GM23338 (cell line): Measurements from ENCODE around the gene DGKK. TPM values are rescaled to one million over a fixed set of nuclear protein-coding genes. Genes with fewer than 3 reads are reported as not detected.

Experiments
- ATAC-seq: fragments of 200-7000 bp; cut with Tn5 transposase; 3 replicates; pipeline ENCODE4 v1.9.1; 2020
- DNase-seq: peaks from one replicate; pipeline ENCODE4 v3.0.0-alpha.2; 2015; ENCODE audit warnings: low spot score
- H2AFZ ChIP-seq: fragments of 200-600 bp; sonication (generic); 2 replicates; pipeline ENCODE4 v1.8.0; 2016; ENCODE audit warnings: antibody characterized with exemption, mild to moderate bottlenecking, moderate library complexity
- H3F3A ChIP-seq: fragments of 200-600 bp; sonication (generic); replicated peaks from 2 replicates; pipeline ENCODE4 v1.8.0; 2017; ENCODE audit warnings: antibody characterized with exemption, mixed run types, low read depth
- H3K27ac ChIP-seq: fragments of 200-600 bp; sonication (generic); 2 replicates; pipeline ENCODE4 v1.6.1; 2016; ENCODE audit warnings: low read depth
- H3K27me3 ChIP-seq: fragments of 200-600 bp; sonication (generic); 2 replicates; pipeline ENCODE4 v1.8.0; 2016; ENCODE audit warnings: mild to moderate bottlenecking, mixed run types, moderate library complexity; ENCODE audit not compliant: insufficient read depth
- H3K36me3 ChIP-seq: fragments of 200-600 bp; sonication (generic); 2 replicates; pipeline ENCODE4 v1.8.0; 2016; ENCODE audit warnings: mild to moderate bottlenecking; ENCODE audit not compliant: insufficient read depth
- H3K4me1 ChIP-seq: fragments of 200-600 bp; sonication (generic); 2 replicates; pipeline ENCODE4 v1.8.0; 2016; ENCODE audit warnings: mild to moderate bottlenecking, moderate library complexity; ENCODE audit not compliant: insufficient read depth
- H3K4me2 ChIP-seq: fragments of 200-600 bp; sonication (generic); 2 replicates; pipeline ENCODE4 v1.7.1; 2017; ENCODE audit warnings: mixed run types
- H3K4me3 ChIP-seq: fragments of 200-600 bp; sonication (generic); 2 replicates; pipeline ENCODE4 v1.6.1; 2016; ENCODE audit warnings: mixed run types
- H3K79me2 ChIP-seq: fragments of 200-600 bp; sonication (generic); replicated peaks from 2 replicates; pipeline ENCODE4 v1.8.0; 2017; ENCODE audit warnings: mild to moderate bottlenecking; ENCODE audit not compliant: insufficient read depth
- H3K9me2 ChIP-seq: fragments of 200-600 bp; sonication (generic); 2 replicates; pipeline ENCODE4 v1.8.0; 2017; ENCODE audit not compliant: insufficient read depth
- H4K20me1 ChIP-seq: fragments of 200-600 bp; sonication (generic); replicated peaks from 2 replicates; pipeline ENCODE4 v1.8.0; 2017; ENCODE audit warnings: mild to moderate bottlenecking; ENCODE audit not compliant: insufficient read depth
- H3K27ac Mint-ChIP-seq: 2 replicates; pipeline ENCODE4 v1.8.0; 2020; ENCODE audit warnings: inconsistent platforms, mild to moderate bottlenecking, moderate library complexity, mixed read lengths
- H3K27me3 Mint-ChIP-seq: 3 replicates; pipeline ENCODE4 v1.8.0; 2022; ENCODE audit warnings: low read depth, mild to moderate bottlenecking, moderate library complexity, mixed read lengths, inconsistent platforms; ENCODE audit not compliant: insufficient read depth, poor library complexity
- H3K36me3 Mint-ChIP-seq: 3 replicates; pipeline ENCODE4 v1.8.0; 2021; ENCODE audit warnings: low read depth, mild to moderate bottlenecking, inconsistent platforms, moderate library complexity, mixed read lengths
- H3K4me1 Mint-ChIP-seq: 3 replicates; pipeline ENCODE4 v1.8.0; 2020; ENCODE audit warnings: mild to moderate bottlenecking, inconsistent platforms, mixed read lengths
- H3K4me3 Mint-ChIP-seq: 3 replicates; pipeline ENCODE4 v1.8.0; 2021; ENCODE audit warnings: moderate library complexity, mild to moderate bottlenecking, inconsistent platforms, mixed read lengths
- H3K9me3 Mint-ChIP-seq: 3 replicates; pipeline ENCODE4 v1.8.0; 2020; ENCODE audit warnings: moderate library complexity, mild to moderate bottlenecking, inconsistent platforms, mixed read lengths
- CREB1 ChIP-seq: fragments of 250-450 bp; sonication (Bioruptor Pico); IDR thresholded peaks from 2 replicates; pipeline ENCODE4 v1.5.0; 2020; ENCODE audit warnings: low read depth, mild to moderate bottlenecking, moderate library complexity
- CTCF ChIP-seq, 2 experiments: fragments of 200-600 bp in 1 of 2; sonication (generic) in 1 of 2; conservative IDR thresholded peaks; 2 replicates each; pipeline versions ENCODE4 v1.5.1 to v1.6.1; 2016 to 2017; ENCODE audit warnings: antibody characterized with exemption in 2 of 2, low read depth in 2 of 2, mild to moderate bottlenecking in 2 of 2, moderate library complexity in 1 of 2
- ETS1 ChIP-seq: IDR thresholded peaks from 2 replicates; pipeline ENCODE4 v1.6.1; 2016; ENCODE audit warnings: antibody characterized with exemption
- EZH2 ChIP-seq: fragments of 200-600 bp; sonication (generic); IDR thresholded peaks from one replicate; pipeline ENCODE4 v1.8.0; 2017; ENCODE audit warnings: antibody characterized with exemption, mild to moderate bottlenecking, low read depth; ENCODE audit not compliant: unreplicated experiment
- JUNB ChIP-seq: IDR thresholded peaks from one replicate; pipeline ENCODE4 v1.6.1; 2016; ENCODE audit warnings: antibody characterized with exemption; ENCODE audit not compliant: unreplicated experiment
- NANOG ChIP-seq: IDR thresholded peaks from 2 replicates; pipeline ENCODE4 v1.6.1; 2016; ENCODE audit warnings: antibody characterized with exemption, borderline replicate concordance
- REST ChIP-seq: IDR thresholded peaks from one replicate; pipeline ENCODE4 v1.6.1; 2018; ENCODE audit warnings: antibody characterized with exemption; ENCODE audit not compliant: unreplicated experiment
- STAT1 ChIP-seq: IDR thresholded peaks from one replicate; pipeline ENCODE4 v1.6.1; 2016; ENCODE audit warnings: antibody characterized with exemption; ENCODE audit not compliant: unreplicated experiment
- ZNF331 ChIP-seq: fragments of 250-450 bp; sonication (Bioruptor Pico); IDR thresholded peaks from 2 replicates; pipeline ENCODE4 v1.5.0; 2020; ENCODE audit warnings: low read depth, mild to moderate bottlenecking, moderate library complexity
- ZNF462 ChIP-seq: fragments of 250-450 bp; sonication (Bioruptor Pico); IDR thresholded peaks from 2 replicates; pipeline ENCODE4 v1.5.0; 2020; ENCODE audit warnings: mild to moderate bottlenecking, moderate library complexity
- polyA plus RNA-seq: library from polyadenylated mRNA; unstranded; fragments of >200 nt; fragmentation: Nextera tagmentation; extraction: Ambion mirVana; gene quantifications from 2 replicates; pipeline ENCODE4 v1.2.1, GENCODE V29; 2016
- total RNA-seq: library from RNA; depleted of rRNA; stranded (reverse); fragments of >200 nt; shearing (Covaris generic); gene quantifications from 2 replicates; pipeline ENCODE4 v1.2.3, GENCODE V29; 2014

DGKK gene
- total and polyA plus RNA-seq, 2 experiments from 2014 or later, result 2.1 to 8.9 TPM

GRCh38 chrX:50492720-50493119 is 22.1 kb upstream of the DGKK start (continued):
- TF ChIP-seq ETS1, result no peak
- no peak for TF ChIP-seq EZH2
- TF ChIP-seq REST, result no peak

- no peaks in the 10 kb centered on the region for H3K27me3 ChIP-seq
- no peak overlapping the region for H3K4me2 ChIP-seq
- H2AFZ ChIP-seq, result no peak overlapping the region
- no peaks in the 10 kb centered on the region for H3K36me3 ChIP-seq
- Mint-ChIP-seq H3K4me3 (no peak overlapping the region), H3K4me1 (peaks cover 3% of the 10 kb centered on the region; the same call in 1 of the 3 replicates), H3K9me3 (no peaks in the 10 kb centered on the region; the same call in 2 of the 3 replicates), H3K27me3 (no peaks in the 10 kb centered on the region), H3K36me3 (0 out of 3 replicates have a peak, but pooled peaks cover 2% of the 10 kb centered on the region), H3K27ac (no peak overlapping the region)
- DNase-seq (no peak), ATAC-seq (no peak)
- no peak overlapping the region for H3K4me3 ChIP-seq
- no peaks in the 10 kb centered on the region for H3K4me1 ChIP-seq
- no peaks in the 10 kb centered on the region for H3K79me2 ChIP-seq
- H3K27ac ChIP-seq, result no peak overlapping the region
- H4K20me1 ChIP-seq, result no peaks in the 10 kb centered on the region
- H3K9me2 ChIP-seq, result no peaks in the 10 kb centered on the region
- H3F3A ChIP-seq, result no peaks in the 10 kb centered on the region
- no peak for TF ChIP-seq CTCF (conservative IDR thresholded peaks at IDR 0.05; ENCODE audit: low read depth in 2 of 2)
- no peak for TF ChIP-seq NANOG
- no peak for TF ChIP-seq CREB1 (CRISPR knock-in tag)
- no peak for TF ChIP-seq STAT1
- TF ChIP-seq ZNF462 (CRISPR knock-in tag), result no peak
- no peak for TF ChIP-seq JUNB
- TF ChIP-seq EZH2, result no peak
- no peak for TF ChIP-seq ZNF331 (CRISPR knock-in tag)
- no peak for TF ChIP-seq ETS1
Measured at GRCh38 chrX:50484662-50485061, 14.0 kb upstream of the DGKK start.
